HUES64 (cell line): ENCODE measurements around the gene NLRP1.

ENCODE experiments used
- H3K27ac ChIP-seq: 2 replicates; pipeline ENCODE4 v1.7.0; 2013; ENCODE audit warnings: low read depth, low read length, inconsistent platforms
- H3K27me3 ChIP-seq: 2 replicates; pipeline ENCODE4 v1.6.1; 2013; ENCODE audit warnings: mild to moderate bottlenecking, low read length; ENCODE audit not compliant: insufficient read depth
- H3K36me3 ChIP-seq: 2 replicates; pipeline ENCODE4 v1.6.1; 2013; ENCODE audit warnings: mild to moderate bottlenecking, low read length; ENCODE audit not compliant: insufficient read depth
- H3K4me1 ChIP-seq: 2 replicates; pipeline ENCODE4 v1.6.1; 2013; ENCODE audit warnings: mild to moderate bottlenecking, low read length, moderate library complexity; ENCODE audit not compliant: insufficient read depth
- H3K4me3 ChIP-seq: 2 replicates; pipeline ENCODE4 v1.5.1; 2013; ENCODE audit warnings: mild to moderate bottlenecking, low read length, moderate library complexity
- H3K9ac ChIP-seq: 2 replicates; pipeline ENCODE4 v1.6.1; 2013; ENCODE audit warnings: mild to moderate bottlenecking, low read depth, low read length
- H3K9me3 ChIP-seq: 2 replicates; pipeline ENCODE4 v1.6.1; 2013; ENCODE audit warnings: low read depth, low read length; ENCODE audit not compliant: insufficient read depth
- WGBS: fragments of 150-250, 120-280 bp; methylation state at CpG from one replicate; pipeline ENCODE4 v1.1.7; 2013; ENCODE audit warnings: missing lambda C conversion rate; 5-methylcytosine and 5-hydroxymethylcytosine counted together

The NLRP1 gene

GRCh38 chr17:5464717-5465507 is 119.4 kb downstream of the NLRP1 start:
- H3K4me3 ChIP-seq: no peak overlapping the region
- WGBS: 89% methylated on average over 10 of the region's 10 CpGs
- peaks cover 40% of the 10 kb centered on the region for H3K36me3 ChIP-seq
- H3K4me1 ChIP-seq: peaks cover 13% of the 10 kb centered on the region; the same call in 1 of the 2 replicates
- no peaks in the 10 kb centered on the region for H3K9me3 ChIP-seq
- no peaks in the 10 kb centered on the region for H3K27me3 ChIP-seq
- no peak overlapping the region for H3K27ac ChIP-seq
- no peak overlapping the region; the same call in 1 of the 2 replicates for H3K9ac ChIP-seq
